Activated CD4-positive, alpha-beta T cell treated with anti-CD3 and anti-CD28 coated beads for 24 hours (primary cell): ENCODE measurements around the gene GRID1.

ENCODE experiments used
- DNase-seq, 2 donors: peaks; one replicate each; pipeline ENCODE4 v3.0.0-alpha.2; 2020; ENCODE audit warnings: low read depth in 2 of 2

GRID1 gene

DNA sequence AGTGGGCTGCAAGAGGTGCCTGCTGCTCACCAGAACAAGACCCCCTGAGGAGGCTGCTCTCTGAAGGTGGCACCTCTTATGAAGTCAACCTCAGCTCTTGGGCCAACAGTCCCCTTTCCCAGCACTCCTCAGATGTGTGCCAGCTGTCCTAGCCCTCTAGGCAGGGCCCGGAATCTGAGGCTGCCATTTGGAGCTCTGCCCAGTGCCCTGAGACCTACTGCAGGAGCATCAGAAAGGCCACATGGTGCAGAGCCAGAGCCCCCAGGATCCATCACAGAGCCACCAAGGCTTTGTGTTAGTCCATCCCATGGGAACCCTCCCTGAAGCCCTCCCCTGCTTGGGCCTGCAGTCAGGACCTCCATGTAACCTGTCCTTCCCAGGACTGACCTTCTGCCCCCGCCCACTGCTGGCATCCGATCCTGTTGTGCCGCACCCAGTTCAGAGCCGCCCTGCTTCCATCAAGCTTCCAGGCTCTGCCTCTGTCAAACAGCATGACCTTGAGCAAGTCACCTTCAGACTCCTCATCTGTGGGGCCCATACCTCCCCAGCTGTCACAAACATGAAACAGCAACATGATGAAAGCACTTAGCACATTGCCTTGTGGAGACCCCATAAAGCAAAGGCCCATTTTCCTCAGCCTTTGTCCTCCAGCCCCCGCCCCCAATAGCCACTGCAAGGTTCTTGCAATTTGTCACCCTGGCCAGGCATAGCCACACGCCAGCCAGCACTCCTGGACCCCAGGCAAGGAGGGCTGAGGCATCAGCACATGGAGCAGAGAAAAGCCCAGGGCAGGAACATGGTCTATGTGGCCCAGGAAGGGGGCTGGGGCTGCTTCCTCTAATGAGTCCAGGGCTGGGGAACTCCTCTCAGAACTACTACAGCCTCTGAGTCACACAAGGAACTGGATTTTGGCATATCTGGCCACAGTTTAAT lies 51.7 kb downstream of the GRID1 start:
- DNase-seq: no peak

DNA sequence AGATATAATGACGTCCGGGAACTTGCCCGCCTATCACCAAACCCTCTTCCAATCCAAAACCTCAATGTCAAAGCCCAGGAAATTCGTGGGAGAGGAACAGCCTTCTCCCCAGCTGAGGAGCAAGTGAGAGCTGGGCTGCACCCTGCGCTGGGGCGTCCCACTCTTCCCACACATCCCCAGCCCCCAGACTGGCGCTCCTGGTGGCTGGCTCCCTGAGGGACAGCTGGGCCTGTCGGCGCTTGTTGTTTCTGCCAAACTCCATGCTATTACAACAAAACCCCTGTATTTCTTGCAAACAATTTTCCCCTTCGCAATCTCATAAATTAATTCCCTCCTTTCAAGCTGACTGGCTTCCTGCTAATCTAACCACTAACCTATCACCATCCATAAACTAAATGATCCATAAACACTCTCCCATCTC lies 53.0 kb downstream of the GRID1 start:
- no peak for DNase-seq

DNA sequence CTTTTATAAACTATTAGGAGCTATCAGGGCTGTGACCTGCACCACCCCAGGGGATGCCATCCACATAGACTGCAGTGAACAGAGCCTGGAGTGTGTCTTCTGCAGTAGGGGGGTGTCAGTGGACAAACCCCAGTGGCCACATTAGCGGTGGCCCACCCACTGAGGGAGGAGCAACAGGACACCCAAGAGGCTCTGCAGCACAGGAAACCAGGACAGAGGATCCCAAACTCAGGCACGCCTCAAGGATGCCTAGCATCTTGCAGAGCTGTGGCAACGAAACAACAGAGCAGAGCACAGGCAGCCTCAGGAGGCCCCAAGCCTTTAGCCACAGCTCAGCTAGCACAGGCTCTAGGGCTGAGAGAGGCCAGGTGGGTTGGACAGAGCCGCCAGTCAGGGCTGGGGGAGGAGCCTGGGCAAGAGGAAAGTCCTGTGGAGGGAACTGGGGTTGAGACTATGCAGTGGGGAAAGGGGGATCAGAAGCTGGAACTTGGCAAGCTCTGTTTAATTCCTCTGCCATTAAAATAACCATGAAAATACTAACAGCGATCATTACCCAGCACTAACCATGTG lies 53.8 kb downstream of the GRID1 start:
- DNase-seq: no peak

DNA sequence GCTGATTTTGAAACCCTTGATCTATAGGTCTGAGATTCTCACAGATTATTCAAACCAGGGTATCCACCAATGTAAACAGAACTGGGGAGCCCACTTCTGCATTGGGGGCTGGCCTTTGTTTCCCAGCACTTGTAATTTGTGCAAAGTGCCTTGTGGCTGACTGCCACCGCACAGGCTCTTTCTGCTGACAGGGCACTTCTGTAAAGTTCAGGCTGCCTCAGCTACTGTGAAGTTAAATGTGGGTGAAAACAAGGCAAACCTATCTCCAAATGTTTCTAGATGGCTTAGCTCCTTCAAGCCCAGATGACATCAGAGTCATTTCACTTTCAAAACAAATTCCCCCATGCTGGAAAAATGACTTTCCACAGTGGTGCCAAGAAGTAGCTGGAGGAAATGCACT lies 54.7 kb downstream of the GRID1 start:
- DNase-seq: no peak

DNA sequence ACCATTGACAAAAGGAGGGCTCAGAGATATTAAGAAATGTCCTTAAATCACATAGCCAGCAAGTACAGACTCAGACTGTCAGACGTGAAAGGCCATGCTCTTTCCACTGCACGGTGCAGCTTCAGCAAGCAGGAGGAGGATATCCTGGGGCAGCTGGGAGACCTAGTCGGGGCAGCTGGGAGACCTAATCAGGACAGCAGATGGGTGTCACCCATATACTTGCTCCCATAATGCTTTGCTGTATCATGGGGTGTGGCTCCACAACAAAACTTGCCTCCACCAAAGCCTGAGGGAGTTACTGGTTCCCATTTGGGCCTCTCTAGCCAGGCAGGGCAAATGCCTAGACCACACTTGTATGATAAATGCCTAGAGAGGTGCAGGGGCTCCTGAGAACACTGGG lies 55.4 kb downstream of the GRID1 start:
- DNase-seq: no peak

DNA sequence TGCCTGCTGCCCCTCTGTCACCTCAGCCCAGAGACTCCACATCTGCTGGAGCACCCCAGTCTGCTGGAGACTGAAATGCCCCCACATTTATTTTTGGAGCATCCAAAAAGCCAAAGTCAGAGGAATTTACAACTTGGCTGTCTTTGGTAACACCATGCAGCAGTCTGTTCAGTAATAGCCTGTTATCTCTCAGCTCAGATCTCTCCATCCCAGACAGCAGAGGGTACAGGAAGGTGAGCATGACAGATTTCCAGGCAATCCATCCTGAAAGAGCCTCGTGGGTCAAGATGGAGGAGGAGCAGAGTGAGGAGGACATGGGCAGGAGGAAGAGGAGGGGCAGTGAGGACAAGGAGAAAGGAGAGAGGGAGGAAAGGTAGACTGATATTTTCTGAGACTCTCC lies 55.9 kb downstream of the GRID1 start:
- DNase-seq: no peak

DNA sequence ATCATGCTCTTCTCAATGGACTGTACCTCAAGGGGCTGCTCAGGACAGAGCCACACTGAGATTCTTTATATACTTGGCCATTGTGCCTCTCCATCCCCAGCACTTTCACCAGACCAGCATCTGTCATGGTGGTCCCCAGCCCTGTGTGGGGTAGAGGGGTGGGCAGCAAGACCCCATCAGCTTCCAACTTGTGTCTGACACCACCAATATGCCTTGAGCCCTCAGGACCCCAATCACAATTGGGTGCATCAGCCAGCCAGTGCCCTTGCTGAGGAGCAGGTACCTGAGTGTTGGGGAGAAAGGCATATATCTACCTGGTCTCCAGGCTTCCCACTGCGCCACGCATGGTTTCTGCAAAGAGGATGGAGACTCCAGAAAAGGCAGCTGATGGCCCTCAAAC lies 56.3 kb downstream of the GRID1 start:
- DNase-seq: no peak

DNA sequence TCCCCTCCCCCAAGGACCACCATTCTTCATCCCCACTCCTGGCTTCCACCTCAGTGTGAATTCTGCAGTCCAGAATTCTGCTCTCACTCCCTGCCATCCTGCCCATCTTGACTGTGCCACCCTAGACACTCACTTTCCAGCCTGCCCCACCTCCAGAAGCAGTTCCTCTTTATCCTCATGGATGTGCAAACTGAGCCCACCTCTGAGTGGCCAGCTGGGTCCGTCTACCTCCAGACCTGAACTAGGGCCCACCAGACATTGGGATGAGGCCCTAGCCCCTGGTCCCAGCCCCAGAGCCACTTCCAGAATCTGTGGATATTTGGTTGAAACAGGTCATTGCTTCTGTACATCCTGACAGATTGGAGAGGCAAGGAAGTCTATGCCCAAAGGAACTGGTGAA lies 58.5 kb downstream of the GRID1 start:
- DNase-seq: no peak

DNA sequence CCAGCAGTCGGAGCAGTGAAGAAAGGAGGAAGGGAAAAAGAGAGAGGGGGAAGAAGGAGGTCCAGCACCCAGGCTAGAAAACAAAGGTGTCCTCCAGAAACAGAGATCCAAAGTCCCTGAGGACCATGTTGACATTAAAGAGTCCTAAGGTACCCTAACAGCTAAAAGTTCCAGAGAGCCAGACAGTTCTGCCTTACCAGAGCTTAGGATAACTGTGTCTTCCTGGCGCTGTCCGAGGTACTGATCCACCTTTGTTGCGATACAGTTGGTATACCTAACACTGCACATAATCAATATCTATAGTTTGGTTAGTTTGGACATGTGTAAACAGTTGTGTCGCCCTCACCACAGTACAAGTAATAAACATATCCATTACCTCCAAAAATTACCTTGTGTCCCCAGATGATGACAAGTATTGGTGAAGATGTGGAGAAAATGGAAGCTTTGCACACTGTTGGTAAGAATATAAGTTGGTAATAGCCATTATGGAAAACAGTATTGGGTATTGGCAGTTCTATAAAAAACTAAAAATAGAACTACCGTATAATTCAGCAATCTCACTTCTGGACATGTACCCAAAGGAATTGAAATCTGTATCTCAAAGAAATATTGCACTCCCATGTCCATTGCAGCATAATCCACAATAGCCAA lies 59.8 kb downstream of the GRID1 start:
- DNase-seq: no peak

DNA sequence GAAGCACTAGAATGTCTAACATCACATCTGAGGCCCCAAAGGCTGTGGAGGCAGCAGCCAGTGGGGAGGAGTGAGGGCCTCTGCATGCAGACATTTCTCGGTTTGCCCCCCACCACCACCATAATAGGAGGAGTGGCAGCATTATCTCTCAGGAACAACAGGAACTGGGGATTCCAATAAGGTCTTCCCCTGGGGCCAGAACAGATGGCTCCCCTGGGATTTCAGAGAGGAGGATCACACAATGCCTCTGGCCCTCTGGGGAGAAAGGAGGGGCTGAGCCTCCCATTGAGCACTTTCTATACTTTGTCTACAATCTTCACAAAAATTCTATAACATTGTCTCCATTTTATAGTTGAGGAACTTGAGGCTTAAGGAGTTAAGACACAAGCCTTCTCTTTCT lies 61.1 kb downstream of the GRID1 start:
- DNase-seq: no peak

DNA sequence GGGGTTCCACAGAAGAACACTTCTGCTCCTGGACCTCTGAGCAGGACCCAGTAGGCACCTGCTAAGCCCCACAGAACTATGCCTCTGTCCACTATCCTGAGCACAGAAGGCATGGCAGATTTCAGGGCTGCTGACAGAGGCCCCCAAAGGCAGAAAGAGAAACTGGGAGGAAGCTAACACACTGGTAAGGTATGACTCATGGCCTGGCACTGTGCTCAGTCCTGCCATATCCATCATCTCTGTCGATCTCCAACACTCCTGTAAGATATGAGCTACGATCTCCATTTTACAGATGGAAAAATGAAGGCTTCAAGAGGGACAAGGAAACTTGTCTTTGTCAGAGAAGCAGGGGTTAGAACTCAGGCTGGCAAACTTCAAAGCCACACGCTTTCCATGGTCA lies 62.2 kb downstream of the GRID1 start:
- no peak for DNase-seq

DNA sequence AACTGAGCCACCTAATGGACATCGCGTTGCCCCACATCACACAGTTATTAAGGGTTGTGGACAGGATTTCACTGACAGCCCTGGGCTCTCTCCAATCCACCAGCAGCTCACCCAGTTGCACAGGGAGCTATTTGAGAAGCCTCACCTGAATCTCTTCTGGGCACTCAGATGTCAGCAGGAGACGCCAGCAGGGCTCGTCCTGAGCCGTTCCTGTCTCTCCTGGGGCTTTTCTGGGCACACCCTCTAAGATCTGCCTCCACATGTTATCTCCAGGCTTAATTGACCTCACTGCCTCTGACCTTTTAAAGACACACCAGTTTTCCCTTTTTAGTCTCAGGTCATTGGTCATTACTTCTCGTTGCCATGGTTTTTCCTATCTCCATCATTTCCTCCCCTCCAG lies 63.0 kb downstream of the GRID1 start:
- DNase-seq: no peak

DNA sequence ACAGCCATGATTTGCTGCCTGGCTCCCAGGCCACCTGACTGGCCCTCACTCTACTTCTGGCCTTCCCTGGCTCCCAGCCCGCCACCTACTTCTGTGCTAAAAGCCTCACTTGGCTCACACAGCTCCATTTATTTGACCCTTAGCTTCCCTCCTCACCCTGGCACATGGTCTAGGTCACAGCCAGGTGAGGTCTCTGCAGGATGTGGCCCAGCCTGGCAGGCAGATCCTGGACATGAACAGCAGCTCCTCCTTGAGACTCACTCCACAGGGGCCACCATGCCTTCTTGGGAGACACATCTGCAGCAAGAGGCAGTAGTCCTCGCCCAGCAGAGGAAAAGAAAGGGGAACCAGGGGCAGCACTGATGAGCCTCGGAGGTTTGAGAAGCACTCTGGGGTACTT lies 64.6 kb downstream of the GRID1 start:
- DNase-seq: no peak

DNA sequence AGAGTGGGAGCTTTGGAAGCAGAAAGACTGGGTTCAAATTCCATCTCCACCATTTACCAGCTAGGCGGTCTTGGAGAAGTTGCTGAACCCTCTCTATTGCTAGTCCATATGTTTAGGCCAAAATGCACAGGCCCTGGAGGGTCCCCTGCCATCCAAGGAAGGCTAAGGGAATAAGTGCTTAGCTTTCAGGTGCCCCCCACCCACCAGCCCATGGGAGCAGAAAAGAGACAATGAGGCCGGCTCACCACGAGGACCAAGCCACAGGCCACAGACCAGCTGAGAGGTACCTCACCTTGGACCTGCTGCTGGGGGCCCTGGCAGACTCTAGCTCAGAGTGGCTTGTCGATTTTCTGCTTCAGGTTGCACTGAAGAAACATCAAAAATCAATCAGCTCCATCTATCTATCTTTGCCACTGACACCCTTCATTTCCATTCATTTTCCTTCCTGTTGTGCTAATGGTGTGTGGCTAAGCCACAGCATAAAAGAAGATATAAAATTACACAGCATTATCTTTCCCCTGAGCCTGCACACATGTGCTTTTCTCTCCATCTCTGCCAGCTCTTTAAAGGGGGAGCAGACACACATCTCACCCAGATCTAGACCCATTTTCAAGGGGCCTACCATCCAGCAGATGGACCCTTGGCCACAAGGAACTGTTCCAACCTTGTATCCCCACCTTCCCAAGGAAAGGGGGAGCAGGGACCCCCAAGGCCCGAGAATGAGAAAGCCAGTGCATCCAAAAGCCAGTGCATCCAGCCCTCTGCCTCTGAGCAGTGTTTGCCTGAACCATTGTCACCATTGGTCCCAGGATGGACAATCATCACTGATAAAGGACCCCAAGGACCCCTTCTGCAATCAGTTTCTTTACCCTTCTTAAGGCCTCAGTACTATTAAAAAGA lies 65.4 kb downstream of the GRID1 start:
- DNase-seq: no peak

DNA sequence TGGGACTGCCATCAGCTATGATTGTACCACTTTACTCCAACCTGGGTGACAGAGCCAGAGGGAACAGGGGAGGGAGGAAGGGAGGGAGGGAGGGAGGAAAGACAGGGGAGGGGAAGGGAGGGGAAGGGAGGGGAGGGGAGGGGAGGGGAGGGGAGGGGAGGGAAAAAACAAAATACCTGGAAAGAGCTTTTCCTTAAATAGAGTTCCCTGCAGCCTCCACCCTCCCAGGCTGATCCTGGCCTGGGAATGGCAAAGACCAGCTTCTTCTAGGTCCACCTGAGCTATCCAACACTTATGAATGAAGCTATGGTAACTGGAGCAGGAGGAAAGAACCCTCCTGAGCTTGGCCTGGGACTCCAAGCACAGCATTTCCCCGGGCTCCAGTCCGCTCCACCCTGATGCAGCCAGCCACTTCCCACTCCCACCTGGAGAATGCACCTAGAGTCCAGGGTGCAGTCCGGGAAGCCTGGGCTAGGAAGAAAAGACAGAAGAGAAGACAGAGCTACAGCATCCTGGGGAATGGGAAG lies 66.1 kb downstream of the GRID1 start:
- no peak for DNase-seq

DNA sequence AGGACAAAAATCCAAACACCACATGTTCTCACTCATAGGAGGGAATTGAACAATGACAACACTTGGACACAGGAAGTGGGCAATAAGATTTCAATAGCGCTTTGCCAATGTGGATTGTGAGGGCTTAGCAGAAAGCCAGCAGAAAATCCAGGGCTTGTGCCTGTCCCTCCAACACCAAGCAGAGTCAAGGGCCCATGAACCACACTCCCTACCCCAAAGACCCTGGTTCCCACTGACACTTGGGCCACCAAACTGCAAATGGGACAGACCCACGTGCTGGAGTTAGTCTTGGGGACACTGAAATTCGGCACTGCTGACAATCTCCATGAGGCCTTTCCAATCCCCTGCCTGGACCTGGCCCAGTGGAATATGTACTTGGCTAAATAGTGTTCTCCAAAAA lies 67.0 kb downstream of the GRID1 start:
- DNase-seq: no peak

DNA sequence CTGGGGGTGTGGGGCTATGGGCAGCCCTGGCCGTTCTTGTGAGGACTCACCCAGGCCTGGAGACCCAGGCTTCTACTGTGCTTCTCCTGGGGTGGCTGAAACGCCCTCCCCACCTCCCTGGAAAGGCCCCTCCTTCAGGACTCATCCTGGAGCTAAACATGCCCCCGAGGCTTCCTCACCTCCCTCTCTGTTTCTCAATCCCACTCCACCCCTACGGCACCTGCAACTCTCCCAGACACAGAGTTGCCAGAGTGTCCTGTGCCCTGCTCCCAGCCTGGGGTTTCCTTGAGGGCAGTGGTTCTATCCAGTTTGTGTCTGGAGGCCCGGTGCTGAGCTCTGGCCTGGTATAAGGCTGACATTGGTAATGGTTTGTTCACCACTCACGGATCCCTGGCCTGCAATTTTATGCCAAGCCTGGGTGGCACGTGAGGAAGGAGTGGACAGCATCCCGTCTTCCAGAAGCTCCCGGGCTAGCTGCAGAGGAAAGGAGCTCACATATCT lies 68.0 kb downstream of the GRID1 start:
- DNase-seq: no peak

DNA sequence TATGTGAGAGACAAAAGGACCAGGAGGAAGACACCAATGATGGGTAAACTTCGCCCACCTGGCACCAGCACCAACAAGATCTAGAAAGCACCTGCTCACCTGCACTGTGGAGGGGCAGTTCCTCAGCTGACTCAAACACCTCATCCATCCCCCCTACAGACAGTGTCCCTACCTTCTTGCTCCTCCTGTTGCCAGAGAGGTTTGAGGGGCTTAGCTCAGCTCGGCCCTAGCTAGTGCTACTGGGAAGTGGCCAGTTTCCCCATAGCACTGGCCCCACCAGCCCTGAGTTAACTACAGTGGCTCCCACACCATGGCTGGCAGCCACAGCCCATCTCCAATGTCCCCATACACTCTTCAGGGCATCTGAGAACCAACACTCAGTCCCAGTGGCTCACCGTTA lies 70.8 kb downstream of the GRID1 start:
- no peak for DNase-seq

DNA sequence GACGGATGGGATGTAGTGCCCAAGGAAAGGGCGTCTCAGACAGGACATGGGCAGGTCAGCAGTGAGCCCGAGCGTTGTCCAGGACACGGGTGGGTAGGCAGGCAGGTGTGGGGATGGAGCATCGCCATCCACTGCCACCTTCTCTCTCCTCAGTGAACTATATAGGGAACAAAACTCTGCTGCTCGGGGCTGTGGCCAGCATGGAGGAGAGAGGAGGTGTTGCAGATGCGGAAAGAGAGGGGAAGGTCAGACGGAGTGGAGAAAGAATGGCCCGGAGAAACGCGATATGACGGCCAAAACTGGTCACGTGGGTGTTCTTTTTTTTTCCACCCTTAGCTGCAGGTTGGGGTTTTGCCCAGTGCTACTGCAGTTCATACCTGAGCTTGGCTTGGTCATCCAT lies 71.2 kb downstream of the GRID1 start:
- no peak for DNase-seq

DNA sequence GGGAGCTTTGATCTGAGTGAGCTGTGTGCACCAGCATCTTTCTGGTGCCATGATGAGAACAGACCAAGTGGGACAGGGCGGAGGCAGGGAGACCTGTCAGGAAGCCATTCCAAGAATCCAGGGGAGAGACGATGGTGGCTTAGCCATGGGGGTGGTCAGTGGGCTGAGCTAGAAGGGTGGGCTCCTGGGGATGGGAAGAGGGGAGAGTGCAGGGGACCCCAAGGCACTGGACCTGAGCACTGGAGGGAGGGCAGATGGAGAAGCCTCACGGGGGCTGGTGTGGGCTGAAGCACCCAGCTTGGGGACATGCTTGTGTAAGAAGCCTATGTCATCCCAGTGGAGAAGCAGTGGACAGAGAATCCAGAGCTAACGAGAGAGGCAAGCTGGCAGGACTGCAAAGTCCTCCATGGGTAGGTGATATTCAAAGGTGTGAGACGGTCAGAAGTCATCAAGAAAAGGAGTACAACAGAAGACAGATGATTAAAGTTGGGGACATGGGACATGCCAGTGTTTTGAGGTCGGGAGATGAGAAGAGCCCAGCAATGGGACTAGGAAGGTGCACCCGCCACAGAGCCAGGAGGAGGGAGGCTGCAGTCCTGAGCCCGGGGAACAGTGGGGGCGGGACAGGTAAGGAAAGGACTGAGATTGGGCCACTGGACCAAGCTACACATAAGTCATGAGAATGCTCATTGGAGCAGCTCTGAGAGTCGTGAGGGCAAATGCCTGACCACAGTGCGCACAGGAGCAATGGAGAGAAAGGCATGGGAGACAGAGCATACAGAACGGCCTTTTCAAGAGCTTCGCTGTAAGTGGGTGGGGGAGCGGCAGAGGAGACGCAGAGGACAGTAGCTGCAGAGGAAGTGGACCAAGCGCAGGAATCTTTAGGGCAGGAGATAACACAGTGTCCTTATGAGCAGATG lies 72.0 kb downstream of the GRID1 start:
- DNase-seq: no peak
